Erythroblast (primary cell): Measurements from ENCODE around the gene ZNF302.
"Not testable (repeated sequence)": the region's sequence is repeated elsewhere in the genome, so short reads cannot be mapped to it uniquely, and the experiment has no call there.

ENCODE experiments used
- GATA1 ChIP-seq: IDR thresholded peaks from 2 replicates; pipeline ENCODE4 v1.6.1; 2011; ENCODE audit warnings: low read depth, mild to moderate bottlenecking, control low read depth, low read length, moderate library complexity
- POLR2A ChIP-seq: IDR thresholded peaks from 2 replicates; pipeline ENCODE4 v1.6.1; 2011; ENCODE audit warnings: mild to moderate bottlenecking, low read length

DNA sequence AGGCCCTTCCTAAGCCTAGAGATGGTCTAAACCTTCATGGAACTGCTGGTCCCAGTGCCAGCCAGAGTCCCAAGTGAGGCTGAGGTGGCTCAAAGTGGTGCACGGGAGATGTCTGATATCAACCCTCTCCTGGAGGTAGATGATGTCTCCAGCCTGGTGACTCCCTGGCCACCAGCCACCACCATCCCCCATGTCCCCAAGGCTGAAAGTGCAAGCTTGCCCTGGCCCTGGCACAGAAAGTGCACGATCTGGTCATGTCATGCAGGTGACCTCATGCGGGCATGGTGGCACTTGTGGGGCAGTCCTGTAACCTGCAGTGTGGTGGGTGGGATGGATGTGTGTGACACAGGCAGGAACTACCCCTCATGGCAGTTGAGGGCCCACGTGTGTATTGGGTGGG, 12.2 kb upstream of the ZNF302 start:
- not testable (repeated sequence) for TF ChIP-seq POLR2A, GATA1
